Measurements from ENCODE around the gene FOXL2. TPM values are rescaled to one million over a fixed set of nuclear protein-coding genes. Genes with fewer than 3 reads are reported as not detected.

The FOXL2 gene
- total RNA-seq: not detected in 2 replicates

DNA sequence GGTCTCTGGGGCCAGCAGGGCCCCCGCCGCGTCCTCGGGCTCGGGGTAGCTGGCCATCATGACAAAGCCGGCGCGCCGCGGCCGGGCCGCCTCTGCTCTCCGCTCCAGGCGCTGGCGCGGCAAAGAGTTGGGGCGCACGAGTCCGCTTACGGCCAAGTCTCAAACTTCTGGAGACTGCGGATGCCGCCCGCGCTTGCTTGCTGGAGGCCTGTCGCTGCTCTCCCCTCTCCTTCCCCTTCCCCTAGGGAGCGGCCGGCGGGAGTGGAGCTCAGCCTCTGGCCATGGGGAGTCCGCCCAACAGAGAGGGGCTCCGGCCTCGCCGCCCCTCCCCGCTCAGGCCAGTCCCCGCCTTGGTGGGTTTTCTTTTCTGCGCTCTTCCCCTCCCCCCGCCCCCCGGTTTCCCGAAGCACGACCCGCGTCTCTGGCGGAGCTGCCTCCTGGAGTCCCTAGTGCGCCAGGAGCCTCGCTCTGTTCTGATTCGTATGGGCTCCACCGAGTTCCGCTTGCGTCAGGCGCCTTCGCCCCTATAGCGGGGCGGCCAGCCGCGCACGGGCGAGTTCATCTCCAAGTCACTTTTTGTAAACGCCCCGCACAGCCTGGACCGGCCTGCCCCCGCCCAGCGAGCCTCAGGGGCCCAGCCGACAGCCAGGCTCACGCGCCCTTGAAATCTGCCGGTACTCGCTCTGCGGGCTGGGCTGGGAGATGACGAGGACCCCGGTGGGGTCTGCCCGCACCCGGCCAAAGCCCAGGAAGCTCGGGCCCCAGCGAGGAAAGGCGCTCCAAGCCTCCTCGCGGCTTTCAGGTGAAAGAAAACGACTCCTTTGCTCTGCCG lies at the start of gene FOXL2, which contains the start of gene FOXL2NB:
Gene FOXL2 (minus strand): TSS at position 475 of the 832 bp plus-strand sequence. CDS start 415 bp downstream, at position 60.
Gene FOXL2NB (plus strand): TSS at position 555 of the 832 bp plus-strand sequence. CDS start 148 bp downstream, at position 703.
- no peak for DNase-seq

GRCh38 chr3:138995706-138996105 lies 48.8 kb upstream of the FOXL2 start:
- no peak for DNase-seq

DNA sequence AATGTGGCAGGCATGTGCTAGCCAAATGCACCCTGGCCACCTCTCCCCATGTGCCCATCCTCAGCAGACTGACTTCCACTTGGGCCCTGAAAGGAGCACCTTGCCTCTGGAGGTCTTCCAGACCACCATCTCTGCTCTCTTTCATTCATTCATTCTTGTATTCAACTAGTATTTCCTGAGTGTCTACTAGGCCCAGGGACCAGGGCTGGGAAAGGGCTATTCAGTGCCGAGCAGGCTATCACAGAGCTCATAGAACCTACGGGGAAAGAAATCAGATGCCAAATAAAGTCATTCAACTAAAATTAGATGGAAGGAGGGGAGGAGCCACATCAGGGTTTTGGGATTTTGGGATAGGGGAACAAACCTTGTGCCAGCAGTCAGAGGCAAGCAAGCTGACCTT lies 40.2 kb upstream of the FOXL2 start:
- DNase-seq: no peak

DNA sequence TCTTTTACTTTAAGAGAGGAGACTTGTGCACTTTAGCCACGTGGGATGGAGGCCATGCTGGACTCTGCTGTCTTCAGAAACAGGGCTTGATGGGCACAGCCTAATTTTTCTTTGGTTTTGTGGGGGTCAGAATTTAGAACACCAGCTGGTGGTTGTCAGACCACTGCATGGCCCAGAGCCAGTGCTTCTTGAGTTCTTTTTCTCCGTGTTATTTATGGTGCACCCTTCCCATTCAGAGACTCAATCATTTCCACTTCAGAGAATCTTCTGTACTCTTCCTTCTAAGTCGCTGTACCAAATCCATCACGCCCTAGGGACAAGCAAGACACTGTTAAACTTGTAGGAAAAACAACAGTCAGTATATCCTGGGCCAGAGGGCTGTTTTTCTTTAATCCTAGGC lies 39.0 kb upstream of the FOXL2 start:
- DNase-seq: no peak

DNA sequence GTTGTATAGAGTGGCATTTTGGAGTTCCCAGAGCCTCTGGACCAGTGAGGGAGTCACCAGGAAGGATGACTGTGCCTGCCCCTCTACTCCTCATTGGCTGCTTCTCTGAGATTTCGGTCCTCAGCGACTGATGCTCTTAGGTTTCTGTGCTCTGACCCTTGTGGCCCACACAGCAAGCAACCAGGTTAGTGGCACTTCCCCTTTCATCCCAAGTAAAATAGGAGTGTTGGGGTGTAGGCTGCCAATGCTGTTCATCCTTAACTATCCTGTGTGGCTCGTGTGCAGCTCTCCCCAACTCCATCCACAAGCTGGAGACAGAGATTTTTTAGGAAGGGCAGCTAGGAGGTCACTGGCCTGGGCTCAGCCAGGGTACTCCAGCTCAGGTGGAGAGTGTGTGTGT lies 37.9 kb upstream of the FOXL2 start:
- no peak for DNase-seq

DNA sequence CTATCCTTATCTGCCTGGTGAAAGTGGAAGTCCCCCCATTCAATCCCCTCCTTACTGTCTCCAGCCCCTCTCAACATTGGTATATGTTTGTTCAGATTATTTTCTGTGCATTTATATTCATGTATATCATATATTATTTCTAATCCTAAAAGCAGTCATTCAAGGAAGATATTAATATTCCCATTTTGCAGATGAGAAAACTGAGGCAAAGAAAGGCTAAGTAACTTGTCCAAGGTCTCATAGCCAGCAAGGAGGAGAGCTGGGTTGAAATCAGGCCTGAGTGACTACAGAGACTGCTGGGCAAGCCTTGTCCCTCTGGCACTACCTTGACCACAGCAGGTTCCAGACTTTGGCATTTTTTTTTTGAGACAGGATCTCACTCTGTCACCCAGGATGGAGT lies 29.1 kb upstream of the FOXL2 start:
- DNase-seq: no peak

- DNase-seq: no peak
These were observed 28.4 kb upstream of the FOXL2 start for GRCh38 chr3:138975351-138975750.

DNA sequence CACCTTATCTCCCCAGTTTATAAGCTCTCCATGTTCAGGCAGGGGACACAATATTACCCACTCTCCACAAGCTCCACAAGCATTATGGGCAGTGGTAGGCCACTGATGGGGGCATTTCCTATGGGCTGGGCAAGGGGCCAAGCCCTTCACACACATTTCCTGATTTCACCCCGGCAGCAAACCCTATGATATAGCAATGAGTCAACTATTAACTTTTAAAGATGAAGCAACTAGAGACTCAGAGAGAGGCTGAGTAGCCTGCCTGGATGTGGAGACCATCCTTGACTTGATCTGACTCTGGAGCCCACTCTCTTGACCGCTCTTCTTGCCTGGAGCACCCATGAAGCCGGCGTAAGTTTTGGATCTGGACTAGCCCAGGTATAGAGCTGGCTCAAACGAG lies 27.5 kb upstream of the FOXL2 start:
- DNase-seq: peak; percentile 14

DNA sequence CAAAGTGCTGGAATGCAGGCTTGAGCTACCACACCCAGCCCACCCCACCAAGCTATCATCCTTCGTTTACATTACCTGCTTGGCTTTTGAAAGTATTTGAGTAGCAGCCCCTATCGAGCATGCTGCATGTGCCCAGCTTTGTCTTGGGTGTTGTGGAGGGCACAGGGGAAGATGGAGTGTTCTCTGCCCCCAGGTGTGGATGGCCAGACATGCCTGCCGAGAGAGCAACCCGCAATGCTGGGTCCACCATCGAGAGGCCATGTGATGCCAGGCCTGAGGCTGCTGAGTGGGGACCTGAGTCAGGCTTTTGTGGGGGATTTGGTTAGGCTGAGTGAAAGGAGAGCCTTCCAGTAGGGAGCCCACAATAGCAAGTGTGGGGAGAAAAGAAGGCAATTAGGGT lies 26.0 kb upstream of the FOXL2 start:
- DNase-seq: no peak

DNA sequence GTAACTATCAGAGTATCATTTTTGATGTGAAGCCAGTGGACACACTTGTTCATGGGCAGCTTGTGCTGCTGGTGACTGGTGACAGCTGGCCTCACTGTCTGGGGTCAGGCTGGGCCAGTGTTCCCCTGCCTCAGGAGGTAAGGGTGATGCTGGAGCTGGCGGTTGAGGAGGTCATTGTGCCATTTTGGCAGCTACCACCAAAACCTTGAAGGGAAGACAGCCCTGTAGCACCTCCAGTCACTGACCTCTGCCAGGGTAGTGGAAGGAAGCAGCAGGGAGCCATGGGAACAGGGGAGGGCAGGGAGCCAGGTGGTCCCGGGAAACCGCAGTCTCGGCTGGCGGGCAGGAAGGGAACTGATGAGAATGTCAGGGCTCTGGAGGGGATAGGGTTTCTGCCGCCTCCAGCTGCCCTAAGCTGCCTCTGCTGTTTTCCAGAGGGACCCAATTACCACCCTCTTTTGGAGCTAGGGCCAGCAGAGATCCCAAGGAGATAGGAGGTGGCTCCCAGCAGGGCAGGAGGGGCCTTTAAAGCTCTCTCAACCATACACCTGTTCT lies 24.9 kb upstream of the FOXL2 start:
- DNase-seq: no peak

DNA sequence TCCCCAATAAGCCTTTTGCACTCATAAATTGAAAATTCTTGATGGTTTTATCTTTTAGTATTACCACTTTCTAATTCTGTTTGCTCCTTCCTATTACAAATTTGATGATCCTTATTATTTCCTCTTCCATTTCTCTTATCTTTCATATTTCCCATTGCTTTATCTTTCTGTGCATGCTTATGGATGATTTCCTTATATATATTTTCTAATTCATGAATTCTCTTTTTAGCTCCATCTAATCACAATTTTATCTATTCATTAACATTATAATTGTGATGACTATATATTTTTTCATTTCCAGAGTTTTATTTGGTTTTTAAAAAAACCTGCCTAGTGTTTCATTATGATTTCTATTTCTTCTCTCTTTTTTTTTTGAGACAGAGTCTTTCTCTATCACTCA lies 18.0 kb upstream of the FOXL2 start:
- no peak for DNase-seq

GRCh38 chr3:138964264-138964663 lies 17.3 kb upstream of the FOXL2 start:
- no peak for DNase-seq

GRCh38 chr3:138962854-138963560 lies 16.1 kb upstream of the FOXL2 start:
- no peak for DNase-seq

DNA sequence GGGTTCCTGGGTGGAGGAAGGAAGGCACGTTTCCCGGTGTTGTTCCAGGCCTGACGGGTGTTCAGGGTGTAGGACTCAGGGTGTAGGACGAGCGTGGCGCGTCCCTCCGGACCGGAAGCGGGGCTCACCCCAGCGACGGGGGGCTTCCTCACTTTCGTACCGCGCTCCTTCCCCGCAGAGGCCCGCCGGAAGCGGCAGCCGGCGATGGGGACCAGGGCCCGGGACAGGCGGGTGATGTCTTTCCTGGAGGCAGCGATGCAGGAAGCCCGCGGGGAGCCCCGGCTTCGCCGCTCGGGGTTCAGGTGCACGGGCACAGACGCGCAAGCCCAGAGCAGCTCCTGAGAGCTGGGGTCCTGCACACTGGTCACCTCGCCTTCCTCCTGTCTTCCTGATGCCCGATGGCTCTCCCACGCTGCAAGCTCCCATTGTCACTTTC lies 13.5 kb upstream of the FOXL2 start:
- DNase-seq: no peak

GRCh38 chr3:138950701-138951100 lies 3.8 kb upstream of the FOXL2 start:
- DNase-seq: no peak

GRCh38 chr3:138950006-138950644 lies 3.2 kb upstream of the FOXL2 start:
- no peak for DNase-seq

GRCh38 chr3:138949445-138950005 lies 2.6 kb upstream of the FOXL2 start:
- DNase-seq: no peak

- no peak for DNase-seq
These were observed 2.1 kb upstream of the FOXL2 start for GRCh38 chr3:138949002-138949418.

- no peak for DNase-seq
These were observed 1.5 kb upstream of the FOXL2 start for GRCh38 chr3:138948371-138949001.

DNA sequence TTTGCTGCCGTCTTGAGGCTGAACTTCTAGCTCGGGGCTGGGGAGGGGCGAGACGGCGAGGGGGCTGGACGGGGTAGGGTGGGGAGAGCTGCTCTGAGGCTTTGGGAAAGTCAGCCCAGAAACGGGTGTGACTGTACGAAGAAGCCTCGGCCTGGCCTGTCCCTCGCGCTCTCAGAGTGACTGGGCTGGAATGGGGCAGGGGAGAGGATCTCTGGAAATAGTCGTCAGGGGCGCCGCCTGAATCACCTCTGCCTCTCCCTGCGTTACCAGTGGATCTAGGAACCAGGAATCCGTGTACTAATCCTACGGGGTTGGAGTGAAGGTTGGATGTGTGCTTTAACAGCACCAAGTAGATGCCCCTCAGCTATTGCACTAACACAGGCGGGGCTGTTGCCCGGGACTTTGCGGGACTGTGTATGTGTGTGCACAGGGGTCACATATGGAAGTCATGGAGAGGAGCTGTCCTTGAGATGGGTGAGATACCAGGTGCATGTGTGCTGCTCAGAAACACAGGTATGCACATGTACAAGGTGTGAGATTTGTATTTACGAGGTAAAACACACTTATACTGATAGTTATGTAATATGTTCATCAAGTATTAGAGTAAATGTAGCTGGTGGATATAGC lies 671 bp upstream of the FOXL2 start:
- no peak for DNase-seq
